GM12878 (cell line): ENCODE results near the gene MYH7B. TPM values are rescaled to one million over a fixed set of nuclear protein-coding genes. Genes with fewer than 3 reads are reported as not detected.

Experiments
- ATAC-seq: fragments of 200-7000 bp; cut with Tn5 transposase; 3 replicates; pipeline ENCODE4 v1.9.1; 2020; ENCODE audit warnings: mild to moderate bottlenecking, moderate library complexity
- BruUV-seq: library from RNA; stranded (reverse); fragments of 400-500 nt; replicated peaks from 2 replicates; lab custom pipeline; 2021; lab: Mats Ljungman, UMichigan
- CTCF ChIA-PET: fragments of 300-600 bp; sonication (Branson Sonifier 250); formaldehyde crosslinking; extraction: SDS; loops from one replicate; lab custom pipeline; 2021; ENCODE audit warnings: inconsistent platforms; lab: Yijun Ruan, JAX
- POLR2A ChIA-PET: fragments of 350-600 bp; formaldehyde crosslinking; extraction: SDS; loops from one replicate; lab custom pipeline; 2021; ENCODE audit warnings: inconsistent platforms; lab: Charles Lee
- RAD21 ChIA-PET: fragments of 300-600 bp; sonication (Branson Sonifier 250); formaldehyde crosslinking; loops from one replicate; lab custom pipeline; 2023; ENCODE audit warnings: antibody characterized with exemption; ENCODE audit not compliant: unreplicated experiment; lab: Charles Lee
- SMC1A ChIA-PET: fragments of 300-600 bp; sonication (Branson Sonifier 250); formaldehyde crosslinking; loops from one replicate; lab custom pipeline; 2023; ENCODE audit not compliant: unreplicated experiment, uncharacterized antibody; lab: Charles Lee
- DNase-seq: peaks from one replicate; pipeline ENCODE4 v3.0.0-alpha.2; 2011; ENCODE audit warnings: low read depth, low spot score
- FAIRE-seq: peaks from 3 replicates; lab custom pipeline; 2011; peaks lifted over from hg19 to GRCh38; lab: Jason Lieb, UNC
- H2AFZ ChIP-seq: 2 replicates; pipeline ENCODE4 v1.6.0; 2011; ENCODE audit warnings: low read depth, low read length, control low read depth; ENCODE audit not compliant: control insufficient read depth
- H3K27ac ChIP-seq: 2 replicates; pipeline ENCODE4 v1.5.1; 2011; ENCODE audit warnings: control low read depth; ENCODE audit not compliant: control insufficient read depth, insufficient read depth
- H3K27me3 ChIP-seq, 2 experiments: replicated peaks in 1 of 2; 2 replicates each; pipeline versions ENCODE4 v1.6.0 to v1.6.1; 2011; ENCODE audit warnings: low read length in 1 of 2; ENCODE audit not compliant: control insufficient read depth in 2 of 2, insufficient read depth in 2 of 2
- H3K36me3 ChIP-seq, 2 experiments: 2 replicates each; pipeline ENCODE4 v1.5.1; 2011; ENCODE audit warnings: low read length in 1 of 2; ENCODE audit not compliant: control insufficient read depth in 2 of 2, insufficient read depth in 2 of 2
- H3K4me1 ChIP-seq: 2 replicates; pipeline ENCODE4 v1.6.1; 2011; ENCODE audit warnings: mild to moderate bottlenecking, low read length, moderate library complexity, mixed read lengths; ENCODE audit not compliant: control insufficient read depth, insufficient read depth
- H3K4me2 ChIP-seq: 2 replicates; pipeline ENCODE4 v1.6.0; 2011; ENCODE audit warnings: control low read depth; ENCODE audit not compliant: control insufficient read depth, insufficient read depth
- H3K4me3 ChIP-seq: fragments of 200-600 bp; sonication (generic); 2 replicates; pipeline ENCODE4 v1.5.1; 2016
- H3K79me2 ChIP-seq: 2 replicates; pipeline ENCODE4 v1.6.0; 2011; ENCODE audit warnings: low read length; ENCODE audit not compliant: control insufficient read depth, insufficient read depth
- H3K9ac ChIP-seq: 2 replicates; pipeline ENCODE4 v1.8.0; 2011; ENCODE audit warnings: low read length, control low read depth, mixed read lengths; ENCODE audit not compliant: control insufficient read depth, insufficient read depth
- H3K9me3 ChIP-seq: replicated peaks from 3 replicates; pipeline ENCODE4 v1.5.1; 2011; ENCODE audit warnings: mild to moderate bottlenecking, low read length; ENCODE audit not compliant: control insufficient read depth, insufficient read depth
- H4K20me1 ChIP-seq: 2 replicates; pipeline ENCODE4 v1.6.0; 2011; ENCODE audit not compliant: control insufficient read depth, insufficient read depth
- CHD2 ChIP-seq: IDR thresholded peaks from 2 replicates; pipeline ENCODE4 v1.6.1; 2011; ENCODE audit warnings: low read depth, low read length, improper control_type of control experiment, borderline replicate concordance
- E2F4 ChIP-seq: IDR thresholded peaks from 2 replicates; pipeline ENCODE4 v1.6.1; 2012; ENCODE audit warnings: low read depth, low read length, improper control_type of control experiment
- HDGF ChIP-seq: fragments of 450-650 bp; IDR thresholded peaks from 2 replicates; pipeline ENCODE4 v1.6.1; 2016; ENCODE audit warnings: antibody characterized with exemption
- LARP7 ChIP-seq: fragments of 450-650 bp; IDR thresholded peaks from 2 replicates; pipeline ENCODE4 v1.6.1; 2017; ENCODE audit warnings: mild to moderate bottlenecking
- NR2C2 ChIP-seq: IDR thresholded peaks from 2 replicates; pipeline ENCODE4 v1.6.1; 2011; ENCODE audit warnings: borderline replicate concordance, low read depth; ENCODE audit not compliant: control insufficient read depth, insufficient read length
- RAD21 ChIP-seq: IDR thresholded peaks from 2 replicates; pipeline ENCODE4 v1.6.1; 2011; ENCODE audit warnings: mild to moderate bottlenecking, low read depth, low read length, moderate library complexity; ENCODE audit not compliant: insufficient read depth
- SPI1 ChIP-seq: IDR thresholded peaks from 2 replicates; pipeline ENCODE4 v1.6.1; 2011; ENCODE audit warnings: low read depth, mild to moderate bottlenecking, low read length, moderate library complexity, borderline replicate concordance; ENCODE audit not compliant: insufficient read depth
- WGBS: methylation state at CpG from one replicate; pipeline ENCODE4 v1.1.6; 2016; ENCODE audit warnings: low lambda C conversion rate; ENCODE audit not compliant: insufficient replicate concordance, insufficient coverage; ENCODE audit errors: missing lambda C conversion rate; 5-methylcytosine and 5-hydroxymethylcytosine counted together
- in situ Hi-C: fragments of 300-500 bp; cut with MboI; formaldehyde crosslinking; loops from 9 replicates; pipeline ENCODE4 v1.14.3; 2018; ENCODE audit warnings: mixed read lengths
- intact Hi-C: fragments of 100-400 bp; cut with micrococcal nuclease; formaldehyde crosslinking; loops from one replicate; pipeline ENCODE4 v1.14.2; 2022; ENCODE audit not compliant: unreplicated experiment
- polyA plus RNA-seq, 11 experiments: library from polyadenylated mRNA; depleted of rRNA in 4 of 11; unstranded in 6 of 11; stranded (reverse) in 5 of 11; fragments of >200 nt; fragmentation: Nextera tagmentation in 4 of 11; fragmentation: Illumina TruSeq in 1 of 11; extraction: Ambion mirVana in 4 of 11; extraction: Trizol in 1 of 11; gene quantifications; 1 replicate in 1 of 11; 2 replicates in 10 of 11; pipeline versions ENCODE4 v1.2.1 to v1.2.3, GENCODE V29; 2011 to 2016; ENCODE audit warnings: inconsistent platforms in 2 of 11, missing spikeins in 2 of 11, low read depth in 1 of 11
- total RNA-seq, 4 experiments: library from RNA; depleted of rRNA in 3 of 4; stranded (reverse); fragments of >200 nt in 3 of 4; fragmentation: Illumina TruSeq in 1 of 4; extraction: Trizol in 1 of 4; gene quantifications; 2 replicates each; pipeline versions ENCODE4 v1.2.1 to v1.2.3, GENCODE V29; 2013 to 2021

MYH7B gene
- total and polyA plus RNA-seq, 10 of the 15 experiments (the other 5 are each of a cell fraction or from before 2014, with no cell fraction given), result 0.01 to 0.40 (median 0.20) TPM; not detected in 3

GRCh38 chr20:34955231-34956040, at the start of gene MYH7B, which contains the start of gene GSS (continued):
- TF ChIP-seq LARP7 (peak; percentile 71), NR2C2 (no peak), RAD21 (peak; percentile 62)

DNA sequence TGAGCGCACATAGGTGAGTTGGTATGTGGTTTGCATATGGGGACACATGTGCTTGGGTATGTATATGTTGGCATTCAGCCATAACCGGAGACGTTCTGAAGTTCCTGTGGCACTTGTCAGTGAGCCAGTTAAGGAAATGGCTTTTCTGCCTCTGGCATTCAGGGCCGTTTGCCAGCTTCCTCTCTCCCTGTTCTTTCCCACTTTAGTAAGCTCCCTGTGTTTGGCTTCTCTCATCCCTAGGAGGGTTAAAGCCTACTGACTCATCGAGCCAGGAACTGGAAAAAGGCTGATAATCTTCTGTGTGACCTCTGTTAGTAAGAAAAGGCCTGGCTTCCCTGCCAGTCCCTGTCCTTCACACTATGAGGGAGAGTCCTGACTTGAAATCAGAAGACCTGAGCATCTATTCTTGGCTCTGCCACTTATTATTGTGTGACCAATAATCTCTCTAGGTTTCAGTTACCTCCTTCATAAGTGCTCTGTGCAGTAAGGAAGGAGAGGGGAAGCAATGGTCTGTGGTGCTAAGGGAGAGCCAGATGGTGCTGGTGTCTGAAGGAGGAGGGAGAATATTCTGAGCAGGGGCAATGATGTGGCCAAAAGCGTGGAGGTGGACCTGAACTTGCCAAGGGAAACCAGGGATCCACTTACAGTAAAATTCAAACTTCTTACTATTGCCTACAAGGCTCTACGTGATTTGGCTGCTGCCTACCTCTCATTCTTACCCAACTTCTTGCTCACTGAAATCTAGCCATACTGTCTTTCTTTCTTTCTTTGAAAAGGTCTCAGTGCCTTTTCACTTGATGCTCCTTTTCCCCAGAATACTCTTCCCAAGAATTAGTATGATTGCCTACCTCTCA, 47.8 kb upstream of the MYH7B start:
- DNase-seq (no peak), ATAC-seq (no peak), FAIRE-seq (no peak)
- no peak overlapping the region for H3K27ac ChIP-seq
- TF ChIP-seq HDGF (no peak), CHD2 (no peak), E2F4 (no peak), SPI1 (no peak)
- no peaks in the 10 kb centered on the region for H3K4me1 ChIP-seq
- intact Hi-C loops (no loop called here), in situ Hi-C loops (no loop called here)
- H3K9ac ChIP-seq, result no peak overlapping the region
- WGBS, result 33% methylated on average over 6 of the region's 7 CpGs
- H3K4me3 ChIP-seq, result no peak overlapping the region
- no peak overlapping the region for H3K4me2 ChIP-seq
- H3K9me3 ChIP-seq, result no peaks in the 10 kb centered on the region
- no peaks in the 10 kb centered on the region for H4K20me1 ChIP-seq
- ChIA-PET POLR2A (interaction anchor here (0.6 kb wide), 1 partner anchor 34 kb away, joined by 3 read pairs; no protein-coding TSS in a partner anchor), RAD21 (interaction anchor here (0.7 kb wide), 1 partner anchor 15 kb away, joined by 6 read pairs; no protein-coding TSS in a partner anchor), SMC1A (no interaction called here), CTCF (interaction anchor here (1.3 kb wide), 1 partner anchor 35 kb away, joined by 5 read pairs; the partner anchor contains the start of gene GGT7)
- H2AFZ ChIP-seq, result no peak overlapping the region
- no TSS peak for BruUV-seq
- H3K27me3 ChIP-seq, result no peaks in the 10 kb centered on the region
- no peaks in the 10 kb centered on the region for H3K79me2 ChIP-seq
- H3K36me3 ChIP-seq, result no peaks in the 10 kb centered on the region
